ENCODE measurements around the gene MTCP1.
A peak's percentile ranks its signal among the peaks of the same experiment; 100 is the strongest.

Gene MTCP1

DNA sequence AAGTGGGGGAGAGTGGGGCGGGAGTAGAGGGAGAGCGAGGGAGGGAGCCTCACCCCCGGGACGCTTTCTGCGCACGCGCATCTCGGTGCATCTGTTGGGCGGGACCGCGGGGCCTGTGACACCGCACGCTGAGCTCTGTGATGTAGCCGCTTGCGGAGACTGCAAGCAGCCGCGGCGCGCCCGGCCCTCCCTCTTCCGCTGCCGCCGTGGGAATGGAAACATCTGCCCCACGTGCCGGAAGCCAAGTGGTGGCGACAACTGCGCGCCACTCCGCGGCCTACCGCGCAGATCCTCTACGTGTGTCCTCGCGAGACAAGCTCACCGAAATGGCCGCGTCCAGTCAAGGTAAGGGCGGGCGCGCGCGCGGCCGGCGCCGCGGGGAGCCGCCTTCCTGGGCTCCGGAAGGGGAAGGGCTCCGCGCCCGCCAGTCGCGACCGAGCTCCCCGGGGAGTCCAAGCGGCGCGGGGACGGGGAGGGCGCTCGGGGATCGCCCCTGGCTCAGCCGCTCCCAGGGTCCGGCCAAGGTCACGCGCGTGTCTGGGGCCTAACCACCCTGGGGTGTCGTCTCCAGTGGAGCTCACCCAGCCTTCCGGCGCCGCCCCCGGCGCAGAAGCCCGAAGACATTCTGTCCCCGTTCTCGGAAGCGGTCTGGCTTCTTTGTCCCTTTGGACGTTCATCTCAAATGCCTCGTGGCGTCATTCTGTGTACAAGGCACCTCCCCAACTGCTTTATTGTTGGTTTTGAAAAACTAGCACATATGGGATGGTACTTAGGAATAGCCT, 44.0 kb downstream of the MTCP1 start, which contains the start of gene FUNDC2:
FUNDC2 (plus strand) TSS at position 118 of the 782 bp plus-strand sequence; CDS start at position 213, 95 bp downstream.
- peak within 1 kb of the TSS; percentile 46 to 94 (median 81) for H3K4me3 ChIP-seq (ENCODE audit: control insufficient read depth in 1 of 7, extremely low read depth in 1 of 7, insufficient read depth in 4 of 7, low read depth in 2 of 7, low read length in 6 of 7)
- peaks cover 0 to 25% (median 8%) of the 10 kb centered on the region in 4 experiments for H3K4me1 ChIP-seq (ENCODE audit: control extremely low read depth in 1 of 4, control insufficient read depth in 4 of 4, insufficient read depth in 4 of 4, low read length in 3 of 4)
- peak; percentile 96 to 99 (median 97) for DNase-seq
- H3K27me3 ChIP-seq (replicated peaks in 2 of 5; ENCODE audit: control insufficient read depth in 4 of 5, insufficient read depth in 5 of 5, low read length in 4 of 5), result no peaks in the 10 kb centered on the region
- H3K9me3 ChIP-seq (ENCODE audit: control extremely low read depth in 1 of 5, control insufficient read depth in 4 of 5, insufficient read depth in 2 of 5, low read depth in 1 of 5, low read length in 4 of 5), result peaks cover 0 to 3% (median 0%) of the 10 kb centered on the region in 5 experiments
- POLR2A ChIA-PET, result interaction anchor here (1.1 kb wide), 1 partner anchor 31 kb away, joined by 3 read pairs; no protein-coding TSS in a partner anchor
- WGBS (ENCODE audit: insufficient coverage), result 27% methylated on average over 59 of the region's 82 CpGs
- peak within 1 kb of the TSS; percentile 77 to 96 for H3K27ac ChIP-seq (ENCODE audit: insufficient read depth in 1 of 2, low read depth in 1 of 2, low read length in 2 of 2, poor library complexity in 1 of 2, severe bottlenecking in 2 of 2)
- CTCF ChIA-PET, result interaction anchor here (0.8 to 1.0 kb wide), 2 partner anchors 22 to 30 kb away, joined by 3 read pairs; no protein-coding TSS in a partner anchor
- H3K36me3 ChIP-seq (ENCODE audit: control insufficient read depth in 4 of 4, insufficient read depth in 4 of 4, low read length in 3 of 4), result no peaks in the 10 kb centered on the region

DNA sequence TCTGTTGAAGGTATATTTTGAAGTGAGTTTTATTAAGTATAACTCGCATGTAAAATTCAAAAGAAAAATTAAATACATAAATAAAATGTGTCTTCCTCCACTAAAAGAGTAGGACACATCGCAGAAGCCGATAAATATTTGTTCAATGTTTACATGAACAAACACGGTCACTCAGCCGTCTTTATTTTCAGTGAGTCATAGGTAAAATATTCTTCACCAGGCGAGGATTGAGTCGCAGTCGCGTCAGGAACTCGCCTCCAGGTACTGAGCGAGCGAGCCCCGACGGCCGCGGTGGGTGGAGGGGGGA, 44.6 kb downstream of the MTCP1 start:
- H3K27ac ChIP-seq (ENCODE audit: insufficient read depth in 1 of 2, low read depth in 1 of 2, low read length in 2 of 2, poor library complexity in 1 of 2, severe bottlenecking in 2 of 2), result peak overlapping the region; percentile 72 to 96
- ChIA-PET POLR2A (interaction anchor here (1.1 kb wide), 1 partner anchor 30 kb away, joined by 3 read pairs; no protein-coding TSS in a partner anchor), CTCF (interaction anchor here (1.0 kb wide), 1 partner anchor 22 kb away, joined by 3 read pairs; no protein-coding TSS in a partner anchor)
- DNase-seq, result no peak
- peaks cover 0 to 25% (median 9%) of the 10 kb centered on the region in 4 experiments for H3K4me1 ChIP-seq (ENCODE audit: control extremely low read depth in 1 of 4, control insufficient read depth in 4 of 4, insufficient read depth in 4 of 4, low read length in 3 of 4)
- H3K9me3 ChIP-seq (ENCODE audit: control extremely low read depth in 1 of 5, control insufficient read depth in 4 of 5, insufficient read depth in 2 of 5, low read depth in 1 of 5, low read length in 4 of 5), result peaks cover 0 to 3% (median 0%) of the 10 kb centered on the region in 5 experiments
- WGBS (ENCODE audit: insufficient coverage), result 38% methylated on average over 13 of the region's 16 CpGs
- H3K27me3 ChIP-seq (replicated peaks in 2 of 5; ENCODE audit: control insufficient read depth in 4 of 5, insufficient read depth in 5 of 5, low read length in 4 of 5), result no peaks in the 10 kb centered on the region
- H3K4me3 ChIP-seq (ENCODE audit: control insufficient read depth in 1 of 7, extremely low read depth in 1 of 7, insufficient read depth in 4 of 7, low read depth in 2 of 7, low read length in 6 of 7), result peak overlapping the region in 6 of 7 experiments; percentile 43 to 77 (median 60)
- no peaks in the 10 kb centered on the region for H3K36me3 ChIP-seq (ENCODE audit: control insufficient read depth in 4 of 4, insufficient read depth in 4 of 4, low read length in 3 of 4)

DNA sequence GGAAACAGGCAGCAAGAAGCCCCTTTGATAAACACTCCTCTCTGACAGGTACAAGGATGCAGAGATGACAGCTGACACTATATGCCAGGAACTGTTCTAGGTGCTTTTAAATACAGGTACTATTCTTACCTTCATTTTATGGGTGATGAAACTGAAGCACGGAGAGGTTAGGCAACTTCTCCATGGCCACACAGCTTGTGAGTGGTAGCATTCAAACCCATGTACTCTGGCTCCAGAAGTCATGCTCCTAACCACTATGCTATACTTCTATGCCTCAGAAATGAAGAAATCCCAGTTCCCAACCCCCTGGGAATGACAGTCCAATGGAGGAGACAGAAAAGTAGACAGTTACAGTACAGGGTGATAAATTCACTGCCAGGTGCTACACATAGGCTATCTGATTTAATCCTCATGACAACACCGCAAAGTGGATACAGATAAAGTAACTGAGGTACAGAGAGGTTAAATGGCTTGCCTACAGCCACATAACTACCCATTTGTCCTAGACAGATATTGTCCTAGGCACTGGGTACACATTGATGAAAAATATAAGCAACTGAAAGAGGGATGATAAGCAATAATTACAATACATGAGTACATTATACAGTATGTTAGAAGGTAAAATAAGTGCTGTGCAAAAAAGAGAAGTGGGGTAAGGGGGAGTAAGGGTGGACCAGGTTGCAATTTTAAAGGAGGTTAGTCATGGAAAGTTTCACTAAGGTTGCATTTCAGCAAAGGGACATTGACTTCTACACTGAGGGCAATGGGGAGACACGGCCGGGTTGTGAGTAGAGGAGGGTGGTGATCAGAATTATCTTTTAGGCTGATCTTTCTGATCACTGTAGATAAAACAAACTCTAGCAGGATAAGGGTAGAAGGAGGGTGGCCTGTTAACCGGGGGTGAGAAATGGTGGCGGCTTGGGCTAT, 46.8 kb downstream of the MTCP1 start:
- DNase-seq, result peak in 2 of 3 donors; percentile 21 to 31
- no peak overlapping the region for H3K27ac ChIP-seq (ENCODE audit: insufficient read depth in 1 of 2, low read depth in 1 of 2, low read length in 2 of 2, poor library complexity in 1 of 2, severe bottlenecking in 2 of 2)
- 92% methylated on average over 4 of the region's 6 CpGs for WGBS (ENCODE audit: insufficient coverage)
- no peaks in the 10 kb centered on the region for H3K36me3 ChIP-seq (ENCODE audit: control insufficient read depth in 4 of 4, insufficient read depth in 4 of 4, low read length in 3 of 4)
- peaks cover 0 to 25% (median 9%) of the 10 kb centered on the region in 4 experiments for H3K4me1 ChIP-seq (ENCODE audit: control extremely low read depth in 1 of 4, control insufficient read depth in 4 of 4, insufficient read depth in 4 of 4, low read length in 3 of 4)
- H3K9me3 ChIP-seq (ENCODE audit: control extremely low read depth in 1 of 5, control insufficient read depth in 4 of 5, insufficient read depth in 2 of 5, low read depth in 1 of 5, low read length in 4 of 5), result peaks cover 0 to 3% (median 0%) of the 10 kb centered on the region in 5 experiments
- no peaks in the 10 kb centered on the region for H3K27me3 ChIP-seq (replicated peaks in 2 of 5; ENCODE audit: control insufficient read depth in 4 of 5, insufficient read depth in 5 of 5, low read length in 4 of 5)
- ChIA-PET CTCF (interaction anchor here (1.2 kb wide), 1 partner anchor 39 kb away, joined by 3 read pairs; no protein-coding TSS in a partner anchor), POLR2A (interaction anchor here (0.6 kb wide), 1 partner anchor 286 kb away, joined by 3 read pairs; no protein-coding TSS in a partner anchor)
- H3K4me3 ChIP-seq (ENCODE audit: control insufficient read depth in 1 of 7, extremely low read depth in 1 of 7, insufficient read depth in 4 of 7, low read depth in 2 of 7, low read length in 6 of 7), result no peak overlapping the region

DNA sequence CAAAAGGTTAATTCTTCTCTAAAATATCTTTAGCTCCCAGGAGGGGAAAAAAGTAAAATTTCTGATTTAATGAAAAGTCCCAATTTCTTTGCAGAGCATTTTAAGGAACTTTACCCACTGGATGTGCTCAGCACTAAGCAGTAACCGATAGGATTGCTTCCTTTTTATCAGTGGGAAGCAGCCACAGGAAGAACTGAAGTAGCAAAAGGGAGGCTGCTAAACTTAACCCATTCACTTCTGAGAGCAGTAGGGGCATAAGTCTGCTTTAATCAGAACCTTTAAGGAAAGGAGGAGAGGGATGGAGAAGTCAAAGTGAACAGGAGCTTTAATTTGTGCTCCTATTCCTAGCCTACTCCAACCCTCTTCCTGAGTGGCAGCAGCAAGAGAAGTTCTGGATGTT, 48.4 kb downstream of the MTCP1 start, which contains the start of gene F8:
F8 (minus strand) TSS at position 139 of the 400 bp plus-strand sequence. CDS start 171 bp downstream, outside the sequence.
- peak in 2 of 3 donors; percentile 9 to 36 for DNase-seq
- Histone ChIP-seq H3K4me3 (ENCODE audit: control insufficient read depth in 1 of 7, extremely low read depth in 1 of 7, insufficient read depth in 4 of 7, low read depth in 2 of 7, low read length in 6 of 7) (no peak within 1 kb of the TSS), H3K4me1 (ENCODE audit: control extremely low read depth in 1 of 4, control insufficient read depth in 4 of 4, insufficient read depth in 4 of 4, low read length in 3 of 4) (peaks cover 0 to 13% (median 6%) of the 10 kb centered on the region in 4 experiments), H3K27me3 (replicated peaks in 2 of 5; ENCODE audit: control insufficient read depth in 4 of 5, insufficient read depth in 5 of 5, low read length in 4 of 5) (no peaks in the 10 kb centered on the region), H3K9me3 (ENCODE audit: control extremely low read depth in 1 of 5, control insufficient read depth in 4 of 5, insufficient read depth in 2 of 5, low read depth in 1 of 5, low read length in 4 of 5) (peaks cover 0 to 3% (median 0%) of the 10 kb centered on the region in 5 experiments), H3K36me3 (ENCODE audit: control insufficient read depth in 4 of 4, insufficient read depth in 4 of 4, low read length in 3 of 4) (no peaks in the 10 kb centered on the region), H3K27ac (ENCODE audit: insufficient read depth in 1 of 2, low read depth in 1 of 2, low read length in 2 of 2, poor library complexity in 1 of 2, severe bottlenecking in 2 of 2) (no peak within 1 kb of the TSS)
- CTCF ChIA-PET, result interaction anchor here (1.2 kb wide), 1 partner anchor 37 kb away, joined by 3 read pairs; no protein-coding TSS in a partner anchor
- POLR2A ChIA-PET, result no interaction called here
- WGBS (ENCODE audit: insufficient coverage), result 0% methylated on average over 1 of the region's 1 CpG

DNA sequence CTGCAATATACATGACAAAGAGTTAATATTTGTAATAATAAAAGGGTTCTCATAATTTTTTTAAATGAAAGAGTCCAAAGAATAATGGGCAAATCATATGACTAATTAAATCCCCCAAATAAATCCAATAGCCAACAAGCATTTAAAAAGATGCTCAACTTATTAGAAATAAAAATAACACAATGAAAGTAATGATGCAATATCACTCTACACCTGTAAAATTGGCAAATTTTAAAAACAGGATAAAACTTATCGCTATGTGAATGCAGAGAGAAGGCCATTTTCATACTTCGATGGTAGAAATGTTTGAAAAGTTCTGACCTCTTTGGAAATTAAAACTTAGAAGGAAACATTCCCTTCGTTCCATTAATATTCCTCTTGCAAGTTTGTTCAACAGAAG, 50.3 kb downstream of the MTCP1 start:
- POLR2A ChIA-PET, result no interaction called here

More for the DNA sequence above, 50.3 kb downstream of the MTCP1 start:
- Histone ChIP-seq H3K27me3 (replicated peaks in 2 of 5; ENCODE audit: control insufficient read depth in 4 of 5, insufficient read depth in 5 of 5, low read length in 4 of 5) (no peaks in the 10 kb centered on the region), H3K4me3 (ENCODE audit: control insufficient read depth in 1 of 7, extremely low read depth in 1 of 7, insufficient read depth in 4 of 7, low read depth in 2 of 7, low read length in 6 of 7) (no peak overlapping the region), H3K27ac (ENCODE audit: insufficient read depth in 1 of 2, low read depth in 1 of 2, low read length in 2 of 2, poor library complexity in 1 of 2, severe bottlenecking in 2 of 2) (peak overlapping the region in 1 of 2 experiments; percentile 35), H3K9me3 (ENCODE audit: control extremely low read depth in 1 of 5, control insufficient read depth in 4 of 5, insufficient read depth in 2 of 5, low read depth in 1 of 5, low read length in 4 of 5) (no peaks in the 10 kb centered on the region), H3K4me1 (ENCODE audit: control extremely low read depth in 1 of 4, control insufficient read depth in 4 of 4, insufficient read depth in 4 of 4, low read length in 3 of 4) (peaks cover 0 to 13% (median 4%) of the 10 kb centered on the region in 4 experiments), H3K36me3 (ENCODE audit: control insufficient read depth in 4 of 4, insufficient read depth in 4 of 4, low read length in 3 of 4) (no peaks in the 10 kb centered on the region)
- no peak for DNase-seq
- CTCF ChIA-PET, result no interaction called here
- WGBS (ENCODE audit: insufficient coverage), result no CpG with 5 or more reads among the region's 3 CpGs

Data from common myeloid progenitor, CD34-positive (primary cell).